ENCODE data around the gene OSBPL7.

- TF ChIP-seq, protein P1, sequence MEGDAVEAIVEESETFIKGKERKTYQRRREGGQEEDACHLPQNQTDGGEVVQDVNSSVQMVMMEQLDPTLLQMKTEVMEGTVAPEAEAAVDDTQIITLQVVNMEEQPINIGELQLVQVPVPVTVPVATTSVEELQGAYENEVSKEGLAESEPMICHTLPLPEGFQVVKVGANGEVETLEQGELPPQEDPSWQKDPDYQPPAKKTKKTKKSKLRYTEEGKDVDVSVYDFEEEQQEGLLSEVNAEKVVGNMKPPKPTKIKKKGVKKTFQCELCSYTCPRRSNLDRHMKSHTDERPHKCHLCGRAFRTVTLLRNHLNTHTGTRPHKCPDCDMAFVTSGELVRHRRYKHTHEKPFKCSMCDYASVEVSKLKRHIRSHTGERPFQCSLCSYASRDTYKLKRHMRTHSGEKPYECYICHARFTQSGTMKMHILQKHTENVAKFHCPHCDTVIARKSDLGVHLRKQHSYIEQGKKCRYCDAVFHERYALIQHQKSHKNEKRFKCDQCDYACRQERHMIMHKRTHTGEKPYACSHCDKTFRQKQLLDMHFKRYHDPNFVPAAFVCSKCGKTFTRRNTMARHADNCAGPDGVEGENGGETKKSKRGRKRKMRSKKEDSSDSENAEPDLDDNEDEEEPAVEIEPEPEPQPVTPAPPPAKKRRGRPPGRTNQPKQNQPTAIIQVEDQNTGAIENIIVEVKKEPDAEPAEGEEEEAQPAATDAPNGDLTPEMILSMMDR (IDR thresholded peaks at IDR 0.05) = no peak
- no peak for TF ChIP-seq POLR2A (IDR thresholded peaks at IDR 0.05)
Observed at GRCh38 chr17:47838636-47839035, 17.0 kb upstream of the OSBPL7 start.
